HepG2 (cell line): Measurements from ENCODE around the gene SYNJ2. TPM values are rescaled to one million over a fixed set of nuclear protein-coding genes. Genes with fewer than 3 reads are reported as not detected.

Source experiments
- AGO2 ChIP-seq: fragments of 200-400 bp; formaldehyde crosslinking; optimal IDR thresholded peaks from 2 replicates; pipeline ENCODE3; 2017; ENCODE audit warnings: mild to moderate bottlenecking, low read depth, low read length, moderate library complexity
- CHCHD3 ChIP-seq: sonication (generic); formaldehyde crosslinking; IDR thresholded peaks from 2 replicates; pipeline ENCODE4 v1.8.0; 2022; ENCODE audit warnings: mild to moderate bottlenecking, missing genetic modification reagents, moderate library complexity
- ELF1 ChIP-seq: sonication (generic); formaldehyde crosslinking; IDR thresholded peaks from 2 replicates; pipeline ENCODE4 v1.4.0; 2020; ENCODE audit warnings: missing genetic modification reagents
- GATA4 ChIP-seq: sonication (generic); IDR thresholded peaks from 2 replicates; pipeline ENCODE4 v1.6.1; 2016; ENCODE audit warnings: antibody characterized with exemption, low read depth, borderline replicate concordance
- KDM3A ChIP-seq: IDR thresholded peaks from 2 replicates; pipeline ENCODE4 v1.6.1; 2018; ENCODE audit warnings: low read depth, missing compliant biosample characterization
- KDM5A ChIP-seq: fragments of 200-600 bp; sonication (generic); IDR thresholded peaks from 2 replicates; pipeline ENCODE4 v1.7.0; 2018; ENCODE audit warnings: antibody characterized with exemption, mild to moderate bottlenecking, low read length, borderline replicate concordance
- KMT2B ChIP-seq: IDR thresholded peaks from 2 replicates; pipeline ENCODE4 v1.6.1; 2016; ENCODE audit warnings: missing genetic modification reagents, missing compliant biosample characterization
- NCOA2 ChIP-seq: sonication (generic); formaldehyde crosslinking; IDR thresholded peaks from 2 replicates; pipeline ENCODE4 v1.8.0; 2022; ENCODE audit warnings: inconsistent platforms
- NR3C1 ChIP-seq: sonication (generic); formaldehyde crosslinking; IDR thresholded peaks from 2 replicates; pipeline ENCODE4 v1.4.0; 2020; ENCODE audit warnings: missing genetic modification reagents
- PHF5A ChIP-seq: IDR thresholded peaks from one replicate; pipeline ENCODE4 v1.6.1; 2018; ENCODE audit warnings: low read depth, missing genetic modification reagents; ENCODE audit not compliant: unreplicated experiment
- REXO4 ChIP-seq: sonication (generic); formaldehyde crosslinking; IDR thresholded peaks from 2 replicates; pipeline ENCODE4 v1.8.0; 2022; ENCODE audit warnings: missing genetic modification reagents, mild to moderate bottlenecking, borderline replicate concordance
- SMAD3 ChIP-seq: sonication (generic); formaldehyde crosslinking; IDR thresholded peaks from 2 replicates; pipeline ENCODE4 v1.4.0; 2020; ENCODE audit warnings: missing genetic modification reagents
- SMARCE1 ChIP-seq: fragments of 450-650 bp; IDR thresholded peaks from 2 replicates; pipeline ENCODE4 v1.6.1; 2017; ENCODE audit warnings: borderline replicate concordance
- STAG1 ChIP-seq: sonication (generic); formaldehyde crosslinking; IDR thresholded peaks from 2 replicates; pipeline ENCODE4 v1.4.0; 2020; ENCODE audit warnings: missing genetic modification reagents
- TRIM22 ChIP-seq: fragments of 450-650 bp; IDR thresholded peaks from 2 replicates; pipeline ENCODE4 v1.6.1; 2017
- ZHX2 ChIP-seq, 2 experiments: sonication (generic) in 1 of 2; formaldehyde crosslinking in 1 of 2; IDR thresholded peaks; 2 replicates each; pipeline versions ENCODE4 v1.6.1 to v1.9.0; 2014 to 2022; ENCODE audit warnings: antibody characterized with exemption in 1 of 2, borderline replicate concordance in 1 of 2, inconsistent platforms in 1 of 2, low read depth in 1 of 2, missing genetic modification reagents in 1 of 2
- ZNF143 ChIP-seq: sonication (generic); formaldehyde crosslinking; IDR thresholded peaks from 2 replicates; pipeline ENCODE4 v1.4.0; 2020; ENCODE audit warnings: missing genetic modification reagents
- ZNF432 ChIP-seq: sonication (generic); formaldehyde crosslinking; IDR thresholded peaks from 2 replicates; pipeline ENCODE4 v1.5.0; 2020; ENCODE audit warnings: missing genetic modification reagents, mild to moderate bottlenecking, borderline replicate concordance
- ZNF503 ChIP-seq: sonication (generic); formaldehyde crosslinking; IDR thresholded peaks from 2 replicates; pipeline ENCODE4 v1.4.0; 2020; ENCODE audit warnings: missing genetic modification reagents
- ZNF556 ChIP-seq: sonication (generic); formaldehyde crosslinking; IDR thresholded peaks from 2 replicates; pipeline ENCODE4 v1.4.0; 2020; ENCODE audit warnings: mild to moderate bottlenecking, missing genetic modification reagents, borderline replicate concordance
- ZNF564 ChIP-seq: sonication (generic); formaldehyde crosslinking; IDR thresholded peaks from 2 replicates; pipeline ENCODE4 v1.8.1; 2023; ENCODE audit warnings: mild to moderate bottlenecking, missing genetic modification reagents
- ZNF639 ChIP-seq: conservative IDR thresholded peaks from 2 replicates; pipeline ENCODE4 v1.6.1; 2018; ENCODE audit warnings: missing genetic modification reagents
- ZNF660 ChIP-seq: sonication (generic); formaldehyde crosslinking; IDR thresholded peaks from 2 replicates; pipeline ENCODE4 v1.5.1; 2020; ENCODE audit warnings: mild to moderate bottlenecking, low read depth, missing genetic modification reagents, borderline replicate concordance
- polyA plus RNA-seq, 8 experiments: library from polyadenylated mRNA; depleted of rRNA in 3 of 8; stranded (reverse) in 7 of 8; unstranded in 1 of 8; fragments of >200 nt; fragmentation: Illumina TruSeq in 4 of 8; extraction: Trizol in 4 of 8; gene quantifications; 2 replicates each; pipeline versions ENCODE4 v1.2.1 to v1.2.3, GENCODE V29; 2011 to 2016; ENCODE audit warnings: low read depth in 4 of 8, missing spikeins in 1 of 8, mixed read lengths in 1 of 8; ENCODE audit not compliant: insufficient read depth in 1 of 8
- total RNA-seq, 5 experiments: library from RNA; depleted of rRNA; stranded (reverse); fragments of >200 nt; fragmentation: Illumina TruSeq; extraction: Trizol; gene quantifications; 2 replicates each; pipeline ENCODE4 v1.2.3, GENCODE V29; 2016; ENCODE audit warnings: low read depth in 1 of 5

Gene SYNJ2
- total and polyA plus RNA-seq, 2 of the 13 experiments (the other 11 are each of a cell fraction or from before 2014, with no cell fraction given) = 39.1 to 57.6 TPM

GRCh38 chr6:158008864-158009113 is 27.1 kb downstream of the SYNJ2 start (continued):
- no peak for TF ChIP-seq ZNF639 (CRISPR knock-in tag)
- TF ChIP-seq PHF5A (CRISPR knock-in tag) = no peak
- TF ChIP-seq SMAD3 = peak; percentile 8; the same call in 1 of the 2 replicates
- TF ChIP-seq SMARCE1 = no peak
- no peak for TF ChIP-seq AGO2
- TF ChIP-seq ZNF564 (CRISPR knock-in tag) = no peak
- TF ChIP-seq GATA4 = no peak
- no peak for TF ChIP-seq KMT2B (CRISPR knock-in tag)
- TF ChIP-seq NCOA2 (CRISPR knock-in tag) = no peak
- no peak for TF ChIP-seq CHCHD3 (CRISPR knock-in tag)
- no peak for TF ChIP-seq ZNF143 (CRISPR knock-in tag)
- TF ChIP-seq ZNF660 (CRISPR knock-in tag) = no peak
- TF ChIP-seq TRIM22 = no peak
- no peak for TF ChIP-seq ZNF503
- TF ChIP-seq ZNF556 = no peak
- TF ChIP-seq KDM5A = no peak
- no peak for TF ChIP-seq STAG1
- TF ChIP-seq ELF1 (CRISPR knock-in tag) = no peak
- TF ChIP-seq KDM3A (CRISPR knock-in tag) = no peak
- TF ChIP-seq ZHX2 (IDR thresholded peaks at IDR 0.05; ENCODE audit: low read depth) = no peak
- no peak for TF ChIP-seq ZHX2 (CRISPR knock-in tag; IDR thresholded peaks at IDR 0.05; ENCODE audit: borderline replicate concordance)
- TF ChIP-seq REXO4 = no peak
- no peak for TF ChIP-seq NR3C1
- no peak for TF ChIP-seq ZNF432
